ENCODE results near the gene FHIT.

The FHIT gene

DNA sequence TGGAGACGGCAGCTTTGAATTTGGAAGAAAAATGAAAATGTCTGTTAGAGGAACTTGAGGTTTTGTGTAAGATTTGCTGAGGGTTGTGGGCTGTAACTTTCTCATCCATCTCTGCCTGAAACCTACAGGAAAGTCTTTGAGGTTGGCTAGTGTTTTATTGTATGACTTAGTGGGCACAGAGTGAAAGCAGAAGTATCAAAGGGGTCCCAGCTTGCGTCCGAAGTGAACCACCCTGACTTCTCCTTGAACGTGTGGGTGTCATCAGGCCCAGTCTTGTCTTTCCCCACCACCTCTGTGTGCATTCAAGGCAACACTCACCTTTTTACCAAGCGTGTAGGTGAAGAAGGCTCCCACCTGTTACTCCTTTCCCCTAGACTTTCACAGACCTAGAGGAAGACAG is 1519.3 kb downstream of the FHIT start:
- in situ Hi-C loops (cut with MboI; ENCODE audit: low sequenced_read_pairs): no loop called here

DNA sequence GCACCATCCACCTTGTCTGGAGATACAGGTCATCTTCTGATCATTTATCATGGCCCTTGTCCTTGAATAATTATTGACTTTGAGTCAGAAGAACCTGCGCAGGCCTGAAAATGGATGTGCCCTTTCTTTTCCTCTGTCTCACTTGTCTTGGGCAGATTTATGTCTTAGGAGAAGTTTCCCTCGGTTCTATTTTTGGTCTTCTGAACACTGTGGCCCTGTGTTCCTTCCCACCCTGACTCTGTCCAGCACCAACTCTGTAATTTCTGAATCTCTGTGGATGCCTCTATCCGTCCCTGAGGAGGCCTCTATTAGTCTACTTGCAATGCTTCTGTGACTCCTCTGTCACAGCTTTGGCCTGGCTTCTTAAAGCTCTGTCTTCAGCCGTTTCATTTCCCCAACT is 1520.7 kb downstream of the FHIT start:
- in situ Hi-C loops (cut with MboI; ENCODE audit: low sequenced_read_pairs): no loop called here

DNA sequence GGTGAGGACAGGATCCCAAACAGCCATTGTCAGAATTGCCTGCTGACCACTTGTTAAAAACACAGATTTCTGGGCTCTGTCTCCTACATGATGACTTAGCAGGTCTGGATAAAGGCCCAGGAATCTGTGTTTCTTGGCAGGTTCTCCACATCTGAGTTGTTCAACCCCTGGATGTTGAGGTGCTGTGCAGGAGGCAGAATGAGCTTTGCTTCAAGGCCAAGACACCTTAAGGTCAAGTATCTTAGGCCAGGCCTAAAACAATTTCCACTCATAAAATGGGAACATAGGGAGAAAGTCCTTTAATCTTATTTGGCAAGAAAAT is 1522.7 kb downstream of the FHIT start:
- in situ Hi-C loops (cut with MboI; ENCODE audit: low sequenced_read_pairs): no loop called here

DNA sequence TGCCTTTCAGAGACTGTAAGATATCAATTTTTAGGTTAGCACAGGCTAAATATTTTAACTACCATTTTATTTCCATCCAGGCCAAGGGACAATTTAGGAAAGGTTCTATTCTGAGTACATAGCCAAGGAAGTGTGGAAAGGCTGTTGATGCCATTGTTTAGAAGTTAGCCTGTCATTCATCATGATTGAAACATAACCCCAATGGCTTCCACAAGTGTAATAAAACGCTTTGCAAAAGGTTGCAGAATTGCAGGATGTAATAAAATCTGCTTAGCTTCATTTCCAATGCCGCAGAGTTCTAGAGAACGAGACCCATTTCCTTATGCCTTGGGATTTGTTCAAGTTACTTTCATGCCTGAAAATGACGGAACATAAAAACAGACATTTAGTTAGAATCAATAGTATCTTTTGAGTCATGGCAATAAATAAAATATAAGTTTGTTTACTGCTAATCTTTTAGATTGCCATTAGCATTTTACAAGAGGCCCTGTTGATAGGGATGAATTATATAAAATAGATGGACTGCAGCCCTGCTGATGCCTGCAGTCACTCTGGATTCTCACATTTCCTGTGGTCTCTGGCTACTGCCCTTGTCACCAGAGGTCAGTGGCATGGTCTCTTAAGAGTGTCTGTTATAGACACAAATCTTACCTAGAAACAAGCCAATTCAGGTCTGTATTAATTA is 1523.2 kb downstream of the FHIT start:
- in situ Hi-C loops (cut with MboI; ENCODE audit: low sequenced_read_pairs): no loop called here

DNA sequence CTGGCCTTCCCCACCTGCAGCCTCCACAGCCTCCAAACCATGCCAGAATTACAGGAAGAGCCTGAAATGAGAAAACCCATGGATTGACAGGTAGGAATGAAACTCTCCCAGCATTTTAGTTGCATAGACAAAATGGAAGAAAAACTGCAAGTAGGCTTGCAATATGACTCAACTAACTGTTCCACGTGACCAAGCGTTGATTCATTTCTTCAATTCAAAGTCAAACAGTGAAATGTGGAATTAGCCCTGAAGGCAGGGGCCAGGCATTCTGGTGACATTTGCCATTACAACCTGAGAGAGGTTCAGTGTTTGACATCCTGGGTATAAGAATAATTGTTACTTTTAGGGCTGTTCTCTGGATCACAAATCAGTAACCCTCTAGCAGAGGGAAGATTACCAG is 1525.0 kb downstream of the FHIT start:
- in situ Hi-C loops (cut with MboI; ENCODE audit: low sequenced_read_pairs): no loop called here

DNA sequence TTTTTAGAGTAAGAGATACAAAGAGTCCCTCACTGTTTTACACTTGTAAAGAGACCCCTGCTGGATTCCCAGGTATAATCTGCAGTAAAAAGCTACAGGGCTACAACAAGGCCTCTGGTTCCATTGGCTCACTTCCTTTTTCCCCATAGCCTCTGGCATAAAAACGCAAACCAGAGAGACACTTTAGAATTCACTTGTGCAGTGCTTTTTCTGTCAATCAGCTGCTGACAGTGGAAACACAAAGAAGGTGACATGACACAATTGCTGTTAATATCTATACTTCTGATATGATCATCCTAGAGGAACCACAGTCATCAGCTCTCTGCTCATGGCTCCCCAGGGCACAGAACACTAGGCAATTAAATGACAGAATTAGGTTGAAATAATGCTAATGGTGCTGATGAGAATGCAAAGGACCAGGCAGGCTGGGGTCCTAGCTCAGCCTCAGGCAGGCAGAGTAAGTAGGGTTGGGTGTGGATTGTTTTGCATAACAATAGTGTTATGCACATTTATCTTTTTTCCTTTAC is 1533.5 kb downstream of the FHIT start:
- in situ Hi-C loops (cut with MboI; ENCODE audit: low sequenced_read_pairs): no loop called here

DNA sequence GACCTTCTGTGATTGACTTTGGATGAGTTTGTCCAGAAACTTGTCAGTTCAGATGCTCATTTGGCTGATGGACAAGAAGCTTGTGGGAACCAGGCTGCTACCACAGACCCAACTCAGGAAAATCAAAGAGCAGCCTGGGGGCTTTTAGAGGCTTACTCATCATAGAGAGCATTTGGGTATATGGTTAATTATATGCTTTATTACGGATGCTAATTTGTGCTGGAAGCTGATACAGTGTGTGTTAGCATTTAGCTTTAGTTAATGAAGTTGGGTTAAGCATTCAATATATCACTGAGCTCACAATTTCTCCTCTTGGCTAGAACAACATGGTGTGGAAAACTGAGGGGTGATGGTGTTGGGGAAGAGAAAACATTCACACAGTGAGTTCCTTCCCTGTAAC is 1537.2 kb downstream of the FHIT start:
- in situ Hi-C loops (cut with MboI; ENCODE audit: low sequenced_read_pairs): no loop called here

DNA sequence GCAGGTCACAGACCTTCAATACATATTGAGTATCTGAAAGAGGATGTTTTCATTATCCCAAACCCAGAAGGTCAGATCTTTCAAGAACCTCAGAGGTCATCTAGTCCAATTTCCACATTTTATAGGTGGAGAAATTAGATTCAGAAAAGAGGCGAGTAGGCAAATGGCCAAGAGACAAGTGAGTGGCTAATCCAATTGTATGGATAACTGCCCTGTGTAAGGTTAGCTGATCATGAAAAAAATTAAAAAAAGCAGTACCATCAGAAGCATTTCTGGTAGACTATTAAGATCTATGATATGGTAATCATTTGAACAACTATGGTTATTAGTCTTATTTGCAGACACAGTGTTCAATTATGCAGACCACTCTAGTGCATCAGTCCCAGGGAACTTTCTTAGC is 1540.7 kb downstream of the FHIT start:
- in situ Hi-C loops (cut with MboI; ENCODE audit: low sequenced_read_pairs): no loop called here

DNA sequence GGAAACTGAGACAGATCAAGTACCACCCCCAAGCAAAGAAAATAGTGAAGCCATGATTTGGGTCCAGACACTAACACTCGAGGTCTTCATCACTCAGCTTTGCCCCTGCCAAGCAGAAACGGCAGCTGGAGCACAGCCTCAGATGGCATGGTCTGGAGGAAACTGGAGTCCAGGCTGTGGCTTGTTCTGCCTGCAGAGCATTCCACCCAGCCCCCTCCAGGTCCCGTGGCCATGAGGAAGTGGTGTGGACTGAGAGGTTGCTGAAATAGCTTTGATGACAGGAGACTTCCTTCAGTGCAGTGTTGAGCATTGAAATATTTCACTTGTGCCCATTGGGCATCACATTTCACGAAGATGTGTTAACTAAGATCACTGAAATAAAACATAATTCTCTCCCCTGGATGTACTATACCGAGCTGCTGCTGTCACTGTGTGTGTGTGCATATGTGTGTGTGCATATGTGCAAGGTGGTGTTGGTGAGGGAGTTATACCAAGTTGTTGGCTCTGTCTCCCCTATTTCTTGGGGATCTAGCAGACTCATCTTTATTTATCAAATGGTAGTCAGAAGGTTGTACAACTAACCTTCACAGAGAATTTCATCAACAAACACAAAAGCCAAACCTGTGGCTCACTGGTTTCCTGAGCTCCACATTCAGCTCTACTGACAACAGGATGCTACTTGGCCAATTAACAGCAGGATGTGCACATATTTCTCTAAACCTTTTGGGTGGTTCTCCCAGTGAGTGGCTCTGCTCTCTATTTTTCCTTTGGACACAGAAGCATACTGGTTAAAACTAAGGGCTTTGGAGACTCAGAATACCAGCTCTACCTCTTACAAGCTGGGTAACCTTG is 1541.3 kb downstream of the FHIT start:
- in situ Hi-C loops (cut with MboI; ENCODE audit: low sequenced_read_pairs): no loop called here

DNA sequence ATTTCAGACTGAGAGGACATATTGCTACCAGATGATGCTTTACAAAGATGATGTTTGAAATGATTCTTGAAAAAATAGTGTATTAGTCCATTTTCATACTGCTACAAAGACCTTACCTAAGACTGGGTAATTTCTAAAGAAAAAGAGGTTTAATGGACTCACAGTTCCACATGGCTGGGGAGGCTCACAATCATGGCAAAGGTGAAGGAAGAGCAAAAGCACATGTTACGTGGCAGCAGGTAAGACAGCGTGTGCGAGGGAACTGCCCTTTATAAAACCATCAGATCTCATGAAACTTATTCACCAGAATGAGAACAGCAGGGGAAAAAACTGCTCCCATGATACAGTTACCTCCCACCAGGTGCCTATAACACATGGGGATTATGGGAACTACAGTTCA is 1543.0 kb downstream of the FHIT start:
- in situ Hi-C loops (cut with MboI; ENCODE audit: low sequenced_read_pairs): no loop called here

DNA sequence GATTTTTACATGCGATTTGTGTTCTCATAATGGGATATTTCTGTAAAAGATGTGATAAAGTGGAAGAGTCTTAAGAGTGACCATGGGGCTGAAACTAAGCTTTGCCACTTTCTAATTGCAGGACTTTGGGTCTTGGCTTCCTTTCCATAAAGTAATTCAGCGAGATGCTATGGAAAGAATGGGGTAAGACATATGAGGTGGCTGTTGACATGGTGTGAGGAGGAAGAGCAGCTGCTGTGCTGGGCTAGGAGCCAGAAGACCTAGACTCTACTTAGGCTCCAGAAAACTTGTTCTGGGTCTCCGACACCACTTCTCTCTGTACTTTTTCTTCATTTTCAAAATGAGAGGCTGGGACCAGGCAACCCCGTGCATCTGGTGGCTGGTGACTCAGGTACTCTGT is 1547.0 kb downstream of the FHIT start:
- in situ Hi-C loops (cut with MboI; ENCODE audit: low sequenced_read_pairs): no loop called here

DNA sequence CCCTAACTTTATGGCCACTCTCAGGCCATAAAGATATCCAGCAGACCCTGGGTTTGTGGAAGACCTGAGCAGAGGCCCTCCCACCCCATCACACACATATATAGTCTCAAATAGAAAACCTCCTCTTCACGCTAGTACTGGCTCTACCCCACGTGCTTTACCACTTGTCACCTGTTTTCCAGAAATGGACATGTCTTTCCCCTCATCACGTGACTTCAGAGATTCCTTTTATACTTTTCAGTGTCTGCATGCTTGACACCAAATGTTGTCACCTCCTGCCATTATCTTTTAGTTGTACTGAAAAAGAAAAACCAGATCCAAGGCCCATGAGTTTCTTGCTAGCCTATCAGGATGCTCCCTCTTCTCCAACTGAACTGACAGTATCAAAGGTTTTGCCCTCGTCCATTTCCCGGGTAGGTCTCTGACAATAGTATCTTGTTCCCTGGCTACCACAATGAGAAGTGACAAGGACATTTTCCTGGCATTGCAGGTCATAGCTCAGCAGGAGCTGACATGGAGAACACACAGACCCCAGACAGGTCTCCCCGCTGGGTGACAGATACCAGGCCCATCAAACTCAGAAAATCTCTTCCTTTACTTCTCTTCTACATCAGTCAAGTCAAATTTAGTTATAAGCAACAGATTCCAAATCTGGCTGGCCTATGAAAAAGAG is 1551.5 kb downstream of the FHIT start:
- in situ Hi-C loops (cut with MboI; ENCODE audit: low sequenced_read_pairs): no loop called here

Data from HL-60/S4 treated with retinoic acid at 250 ng/mL for 4 days and 3 days (cell line).